GM12878 (cell line): ENCODE results near the gene HOXD10. TPM values are rescaled to one million over a fixed set of nuclear protein-coding genes. Genes with fewer than 3 reads are reported as not detected.

ENCODE experiments used
- ATAC-seq: fragments of 200-7000 bp; cut with Tn5 transposase; 3 replicates; pipeline ENCODE4 v1.9.1; 2020; ENCODE audit warnings: mild to moderate bottlenecking, moderate library complexity
- BruUV-seq: library from RNA; stranded (reverse); fragments of 400-500 nt; replicated peaks from 2 replicates; lab custom pipeline; 2021; lab: Mats Ljungman, UMichigan
- CTCF ChIA-PET: fragments of 300-600 bp; sonication (Branson Sonifier 250); formaldehyde crosslinking; extraction: SDS; loops from one replicate; lab custom pipeline; 2021; ENCODE audit warnings: inconsistent platforms; lab: Yijun Ruan, JAX
- POLR2A ChIA-PET: fragments of 350-600 bp; formaldehyde crosslinking; extraction: SDS; loops from one replicate; lab custom pipeline; 2021; ENCODE audit warnings: inconsistent platforms; lab: Charles Lee
- RAD21 ChIA-PET: fragments of 300-600 bp; sonication (Branson Sonifier 250); formaldehyde crosslinking; loops from one replicate; lab custom pipeline; 2023; ENCODE audit warnings: antibody characterized with exemption; ENCODE audit not compliant: unreplicated experiment; lab: Charles Lee
- SMC1A ChIA-PET: fragments of 300-600 bp; sonication (Branson Sonifier 250); formaldehyde crosslinking; loops from one replicate; lab custom pipeline; 2023; ENCODE audit not compliant: unreplicated experiment, uncharacterized antibody; lab: Charles Lee
- DNase-seq: peaks from one replicate; pipeline ENCODE4 v3.0.0-alpha.2; 2011; ENCODE audit warnings: low read depth, low spot score
- FAIRE-seq: peaks from 3 replicates; lab custom pipeline; 2011; peaks lifted over from hg19 to GRCh38; lab: Jason Lieb, UNC
- H2AFZ ChIP-seq: 2 replicates; pipeline ENCODE4 v1.6.0; 2011; ENCODE audit warnings: low read depth, low read length, control low read depth; ENCODE audit not compliant: control insufficient read depth
- H3K27ac ChIP-seq: 2 replicates; pipeline ENCODE4 v1.5.1; 2011; ENCODE audit warnings: control low read depth; ENCODE audit not compliant: control insufficient read depth, insufficient read depth
- H3K27me3 ChIP-seq, 2 experiments: replicated peaks in 1 of 2; 2 replicates each; pipeline versions ENCODE4 v1.6.0 to v1.6.1; 2011; ENCODE audit warnings: low read length in 1 of 2; ENCODE audit not compliant: control insufficient read depth in 2 of 2, insufficient read depth in 2 of 2
- H3K36me3 ChIP-seq, 2 experiments: 2 replicates each; pipeline ENCODE4 v1.5.1; 2011; ENCODE audit warnings: low read length in 1 of 2; ENCODE audit not compliant: control insufficient read depth in 2 of 2, insufficient read depth in 2 of 2
- H3K4me1 ChIP-seq: 2 replicates; pipeline ENCODE4 v1.6.1; 2011; ENCODE audit warnings: mild to moderate bottlenecking, low read length, moderate library complexity, mixed read lengths; ENCODE audit not compliant: control insufficient read depth, insufficient read depth
- H3K4me2 ChIP-seq: 2 replicates; pipeline ENCODE4 v1.6.0; 2011; ENCODE audit warnings: control low read depth; ENCODE audit not compliant: control insufficient read depth, insufficient read depth
- H3K4me3 ChIP-seq: fragments of 200-600 bp; sonication (generic); 2 replicates; pipeline ENCODE4 v1.5.1; 2016
- H3K79me2 ChIP-seq: 2 replicates; pipeline ENCODE4 v1.6.0; 2011; ENCODE audit warnings: low read length; ENCODE audit not compliant: control insufficient read depth, insufficient read depth
- H3K9ac ChIP-seq: 2 replicates; pipeline ENCODE4 v1.8.0; 2011; ENCODE audit warnings: low read length, control low read depth, mixed read lengths; ENCODE audit not compliant: control insufficient read depth, insufficient read depth
- H3K9me3 ChIP-seq: replicated peaks from 3 replicates; pipeline ENCODE4 v1.5.1; 2011; ENCODE audit warnings: mild to moderate bottlenecking, low read length; ENCODE audit not compliant: control insufficient read depth, insufficient read depth
- H4K20me1 ChIP-seq: 2 replicates; pipeline ENCODE4 v1.6.0; 2011; ENCODE audit not compliant: control insufficient read depth, insufficient read depth
- ATF7 ChIP-seq: fragments of 450-650 bp; IDR thresholded peaks from 2 replicates; pipeline ENCODE4 v1.6.1; 2016; ENCODE audit warnings: low read depth, mild to moderate bottlenecking
- BHLHE40 ChIP-seq, 2 experiments: fragments of 450-650 bp in 1 of 2; IDR thresholded peaks; 2 replicates each; pipeline ENCODE4 v1.6.1; 2011 to 2017; ENCODE audit warnings: low read depth in 2 of 2, borderline replicate concordance in 1 of 2, improper control_type of control experiment in 1 of 2, low read length in 1 of 2, mild to moderate bottlenecking in 1 of 2
- CBX3 ChIP-seq: fragments of 200-600 bp; sonication (generic); IDR thresholded peaks from 2 replicates; pipeline ENCODE4 v1.6.1; 2016; ENCODE audit warnings: low read depth, borderline replicate concordance
- E2F8 ChIP-seq: fragments of 450-650 bp; IDR thresholded peaks from 2 replicates; pipeline ENCODE4 v1.6.1; 2018; ENCODE audit warnings: mild to moderate bottlenecking, low read depth, moderate library complexity; ENCODE audit not compliant: partially characterized antibody
- EGR1 ChIP-seq, 2 experiments: IDR thresholded peaks; 1 replicate in 1 of 2; 2 replicates in 1 of 2; pipeline ENCODE4 v1.6.1; 2011 to 2012; ENCODE audit warnings: low read depth in 2 of 2, low read length in 2 of 2, borderline replicate concordance in 1 of 2, mild to moderate bottlenecking in 1 of 2, moderate library complexity in 1 of 2
- GABPA ChIP-seq: IDR thresholded peaks from 2 replicates; pipeline ENCODE4 v1.6.1; 2014; ENCODE audit warnings: antibody characterized with exemption, low read depth, mild to moderate bottlenecking, inconsistent platforms
- HDAC6 ChIP-seq: fragments of 200-600 bp; sonication (generic); IDR thresholded peaks from one replicate; pipeline ENCODE4 v1.8.0; 2017; ENCODE audit warnings: antibody characterized with exemption; ENCODE audit not compliant: unreplicated experiment
- HDGF ChIP-seq: fragments of 450-650 bp; IDR thresholded peaks from 2 replicates; pipeline ENCODE4 v1.6.1; 2016; ENCODE audit warnings: antibody characterized with exemption
- KDM1A ChIP-seq: fragments of 200-600 bp; sonication (generic); IDR thresholded peaks from 2 replicates; pipeline ENCODE4 v1.6.1; 2016; ENCODE audit warnings: borderline replicate concordance
- MEF2A ChIP-seq: IDR thresholded peaks from 2 replicates; pipeline ENCODE4 v1.6.1; 2011; ENCODE audit warnings: low read depth, mild to moderate bottlenecking, low read length, moderate library complexity; ENCODE audit not compliant: insufficient read depth
- MYC ChIP-seq: IDR thresholded peaks from 2 replicates; pipeline ENCODE4 v1.6.1; 2011; ENCODE audit warnings: mild to moderate bottlenecking, low read length, moderate library complexity, inconsistent platforms; ENCODE audit not compliant: insufficient read depth, insufficient replicate concordance, insufficient read length, severe bottlenecking
- NFXL1 ChIP-seq: fragments of 450-650 bp; IDR thresholded peaks from 2 replicates; pipeline ENCODE4 v1.6.1; 2017; ENCODE audit warnings: antibody characterized with exemption, mild to moderate bottlenecking, borderline replicate concordance
- PAX8 ChIP-seq: fragments of 450-650 bp; IDR thresholded peaks from 2 replicates; pipeline ENCODE4 v1.6.1; 2017; ENCODE audit warnings: mild to moderate bottlenecking, moderate library complexity
- RFX5 ChIP-seq: IDR thresholded peaks from 2 replicates; pipeline ENCODE4 v1.6.1; 2011; ENCODE audit warnings: low read depth, low read length, improper control_type of control experiment
- RUNX3 ChIP-seq: IDR thresholded peaks from 2 replicates; pipeline ENCODE4 v1.6.1; 2012; ENCODE audit warnings: low read length, inconsistent platforms
- SKIL ChIP-seq: fragments of 450-650 bp; IDR thresholded peaks from 2 replicates; pipeline ENCODE4 v1.6.1; 2017; ENCODE audit warnings: mild to moderate bottlenecking, low read depth, inconsistent platforms; ENCODE audit not compliant: poor library complexity, severe bottlenecking
- TCF7 ChIP-seq: IDR thresholded peaks from 2 replicates; pipeline ENCODE4 v1.6.1; 2014; ENCODE audit warnings: antibody characterized with exemption, borderline replicate concordance
- YY1 ChIP-seq: IDR thresholded peaks from 2 replicates; pipeline ENCODE4 v1.6.1; 2011; ENCODE audit warnings: low read depth, mild to moderate bottlenecking, low read length
- WGBS: methylation state at CpG from one replicate; pipeline ENCODE4 v1.1.6; 2016; ENCODE audit warnings: low lambda C conversion rate; ENCODE audit not compliant: insufficient replicate concordance, insufficient coverage; ENCODE audit errors: missing lambda C conversion rate; 5-methylcytosine and 5-hydroxymethylcytosine counted together
- in situ Hi-C: fragments of 300-500 bp; cut with MboI; formaldehyde crosslinking; loops from 9 replicates; pipeline ENCODE4 v1.14.3; 2018; ENCODE audit warnings: mixed read lengths
- intact Hi-C: fragments of 100-400 bp; cut with micrococcal nuclease; formaldehyde crosslinking; loops from one replicate; pipeline ENCODE4 v1.14.2; 2022; ENCODE audit not compliant: unreplicated experiment
- polyA plus RNA-seq, 11 experiments: library from polyadenylated mRNA; depleted of rRNA in 4 of 11; unstranded in 6 of 11; stranded (reverse) in 5 of 11; fragments of >200 nt; fragmentation: Nextera tagmentation in 4 of 11; fragmentation: Illumina TruSeq in 1 of 11; extraction: Ambion mirVana in 4 of 11; extraction: Trizol in 1 of 11; gene quantifications; 1 replicate in 1 of 11; 2 replicates in 10 of 11; pipeline versions ENCODE4 v1.2.1 to v1.2.3, GENCODE V29; 2011 to 2016; ENCODE audit warnings: inconsistent platforms in 2 of 11, missing spikeins in 2 of 11, low read depth in 1 of 11
- total RNA-seq, 4 experiments: library from RNA; depleted of rRNA in 3 of 4; stranded (reverse); fragments of >200 nt in 3 of 4; fragmentation: Illumina TruSeq in 1 of 4; extraction: Trizol in 1 of 4; gene quantifications; 2 replicates each; pipeline versions ENCODE4 v1.2.1 to v1.2.3, GENCODE V29; 2013 to 2021

The HOXD10 gene
- total and polyA plus RNA-seq, 10 of the 15 experiments (the other 5 are each of a cell fraction or from before 2014, with no cell fraction given), result not detected

DNA sequence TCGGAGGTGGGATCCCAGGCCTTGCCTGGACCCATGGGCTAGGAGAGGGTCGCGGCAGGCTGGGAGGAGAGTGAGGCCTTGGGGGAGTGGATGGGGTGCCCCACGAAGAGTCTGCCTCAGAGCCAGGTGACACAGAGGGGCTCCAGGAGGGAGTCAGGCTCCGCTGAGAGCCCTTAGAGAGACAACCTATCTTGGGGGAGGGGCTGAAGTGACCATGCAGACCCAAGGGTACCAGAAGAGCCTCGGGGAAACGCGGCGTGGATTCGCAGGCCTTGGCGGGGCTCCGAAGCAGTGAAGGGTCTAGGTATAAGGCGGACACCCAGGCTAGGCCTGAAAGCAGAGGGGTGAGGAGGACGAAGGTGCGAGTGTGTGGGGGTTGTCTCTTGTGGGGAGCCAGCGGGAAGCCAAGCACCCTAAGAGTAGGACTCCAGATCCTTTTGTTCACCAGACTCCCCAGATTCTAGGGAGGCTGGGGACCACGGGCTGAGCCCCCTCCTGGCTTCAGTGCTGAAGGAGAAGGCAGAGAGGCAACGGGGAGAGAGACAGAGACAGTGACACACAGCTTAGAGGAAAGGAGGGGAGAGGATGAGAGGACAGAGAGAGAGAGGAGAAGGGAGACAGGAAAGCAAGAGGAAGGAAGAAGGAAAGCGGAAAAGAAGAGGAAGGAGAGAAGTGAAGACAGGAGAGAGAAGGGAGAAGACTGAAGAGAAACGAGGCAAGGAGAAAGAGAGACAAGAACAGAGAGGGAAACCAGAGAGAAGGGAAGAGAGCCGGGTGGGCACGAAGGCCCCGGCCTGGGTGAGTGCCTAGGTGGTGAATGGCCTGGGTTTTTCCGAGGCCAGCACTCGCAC lies 10.6 kb upstream of the HOXD10 start:
- no peak for DNase-seq
- intact Hi-C loops, result no loop called here
- Histone ChIP-seq H3K4me2 (peak overlapping the region; percentile 17; the same call in 1 of the 2 replicates), H3K36me3 (no peaks in the 10 kb centered on the region), H3K4me1 (no peaks in the 10 kb centered on the region), H3K9me3 (peaks cover 3% of the 10 kb centered on the region; the same call in 1 of the 3 replicates), H3K27me3 (peaks cover 14 to 34% of the 10 kb centered on the region in 2 experiments), H3K9ac (no peak overlapping the region), H4K20me1 (no peaks in the 10 kb centered on the region), H3K27ac (no peak overlapping the region), H3K4me3 (no peak overlapping the region), H3K79me2 (no peaks in the 10 kb centered on the region), H2AFZ (no peak overlapping the region)
- WGBS, result 23% methylated on average over 25 of the region's 25 CpGs
- BruUV-seq, result no TSS peak
- TF ChIP-seq MEF2A (no peak), TCF7 (no peak), ATF7 (no peak), CBX3 (no peak), E2F8 (no peak), BHLHE40 (IDR thresholded peaks at IDR 0.05; ENCODE audit: borderline replicate concordance in 1 of 2, low read depth in 2 of 2, low read length in 1 of 2) (no peak), HDAC6 (no peak), RUNX3 (no peak), SKIL (no peak), EGR1 (IDR thresholded peaks at IDR 0.05; ENCODE audit: borderline replicate concordance in 1 of 2, low read depth in 2 of 2, low read length in 2 of 2) (no peak), RFX5 (no peak), MYC (no peak), PAX8 (no peak), HDGF (no peak), YY1 (no peak), KDM1A (no peak), GABPA (no peak), NFXL1 (no peak)
- ChIA-PET POLR2A (no interaction called here), RAD21 (no interaction called here), SMC1A (no interaction called here), CTCF (no interaction called here)
- no peak for ATAC-seq
- in situ Hi-C loops, result no loop called here
- FAIRE-seq, result no peak
